Esophagus (tissue), 2 donors: ENCODE data around the gene TMEM38A. TPM values are rescaled to one million over a fixed set of nuclear protein-coding genes. Genes with fewer than 3 reads are reported as not detected.

Experiments used
- H3K27ac ChIP-seq, 2 donors: one replicate each; pipeline ENCODE4 v1.5.1; 2013; ENCODE audit warnings: low read depth in 2 of 2, mild to moderate bottlenecking in 2 of 2, inconsistent platforms in 1 of 2, low read length in 1 of 2, moderate library complexity in 1 of 2
- H3K27me3 ChIP-seq, 2 donors: one replicate each; pipeline ENCODE4 v1.6.1; 2013; ENCODE audit warnings: low read length in 2 of 2, control low read depth in 1 of 2, mild to moderate bottlenecking in 1 of 2; ENCODE audit not compliant: insufficient read depth in 2 of 2, control insufficient read depth in 1 of 2
- H3K36me3 ChIP-seq, 2 donors: one replicate each; pipeline ENCODE4 v1.6.1; 2013; ENCODE audit warnings: low read length in 1 of 2; ENCODE audit not compliant: control insufficient read depth in 2 of 2, insufficient read depth in 2 of 2
- H3K4me1 ChIP-seq, 2 donors: one replicate each; pipeline ENCODE4 v1.6.1; 2013; ENCODE audit warnings: low read length in 1 of 2; ENCODE audit not compliant: control insufficient read depth in 2 of 2, insufficient read depth in 2 of 2
- H3K4me3 ChIP-seq, 2 donors: one replicate each; pipeline ENCODE4 v1.5.1; 2013; ENCODE audit warnings: low read length in 2 of 2, mild to moderate bottlenecking in 2 of 2, low read depth in 1 of 2, moderate library complexity in 1 of 2
- H3K9me3 ChIP-seq, 2 donors: one replicate each; pipeline ENCODE4 v1.6.1; 2013; ENCODE audit warnings: mild to moderate bottlenecking in 2 of 2, low read depth in 1 of 2, low read length in 1 of 2, moderate library complexity in 1 of 2; ENCODE audit not compliant: control insufficient read depth in 2 of 2, insufficient read depth in 1 of 2
- WGBS, 2 donors: extraction: QIAGEN DNeasy Blood & Tissue Kit; methylation state at CpG; one replicate each; pipeline ENCODE4 v1.1.7; 2013; 5-methylcytosine and 5-hydroxymethylcytosine counted together
- polyA plus RNA-seq, 2 donors: library from polyadenylated mRNA; stranded (reverse); fragments of 200-250 nt; gene quantifications; one replicate each; pipeline ENCODE4 v1.2.3, GENCODE V29; 2013
- donor health status: healthy with polysubstance abuse.
- donor health status: Bipolar disorder and iron deficiency.

TMEM38A gene
- polyA plus RNA-seq, 2 donors, result 1.3 to 2.6 TPM

GRCh38 chr19:16621165-16621800 is 39.7 kb upstream of the TMEM38A start:
- Histone ChIP-seq H3K4me3 (no peak overlapping the region), H3K27ac (no peak overlapping the region), H3K9me3 (no peaks in the 10 kb centered on the region), H3K4me1 (peaks cover 15% of the 10 kb centered on the region in 2 donors), H3K27me3 (no peaks in the 10 kb centered on the region), H3K36me3 (peaks cover 0 to 8% of the 10 kb centered on the region in 2 donors)
- WGBS, 2 donors, result 76 to 79% methylated on average over 7 of the region's 7 CpGs

DNA sequence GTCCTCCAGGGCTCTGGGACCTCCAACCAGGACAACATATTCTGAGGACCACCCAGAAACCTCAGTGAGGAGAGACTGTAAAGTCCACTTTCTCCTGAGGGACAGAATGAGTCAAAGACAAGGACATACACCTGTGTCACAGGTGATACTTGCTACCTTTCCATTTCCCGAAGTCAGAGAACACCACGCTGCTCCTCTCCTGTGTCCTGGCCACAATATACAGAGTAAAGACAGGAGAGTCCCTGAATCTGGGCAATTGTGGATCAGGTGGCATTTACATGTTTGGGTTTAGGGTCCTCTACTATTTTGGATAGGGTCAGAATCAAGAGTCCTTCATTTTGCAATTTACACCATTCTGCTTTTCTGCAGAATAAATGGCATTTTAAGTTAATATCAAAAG is 37.9 kb upstream of the TMEM38A start:
- H3K9me3 ChIP-seq, result no peaks in the 10 kb centered on the region
- no peaks in the 10 kb centered on the region for H3K27me3 ChIP-seq
- H3K27ac ChIP-seq, result no peak overlapping the region
- 93 to 95% methylated on average over 2 of the region's 2 CpGs for WGBS, 2 donors
- peaks cover 15 to 16% of the 10 kb centered on the region in 2 donors for H3K4me1 ChIP-seq
- no peak overlapping the region for H3K4me3 ChIP-seq
- H3K36me3 ChIP-seq, result peaks cover 0 to 8% of the 10 kb centered on the region in 2 donors

GRCh38 chr19:16623576-16623975 is 37.4 kb upstream of the TMEM38A start:
- peaks cover 0 to 8% of the 10 kb centered on the region in 2 donors for H3K36me3 ChIP-seq
- 75 to 79% methylated on average over 6 of the region's 6 CpGs for WGBS, 2 donors
- no peaks in the 10 kb centered on the region for H3K27me3 ChIP-seq
- no peak overlapping the region for H3K27ac ChIP-seq
- peaks cover 15 to 16% of the 10 kb centered on the region in 2 donors for H3K4me1 ChIP-seq
- no peak overlapping the region for H3K4me3 ChIP-seq
- no peaks in the 10 kb centered on the region for H3K9me3 ChIP-seq

DNA sequence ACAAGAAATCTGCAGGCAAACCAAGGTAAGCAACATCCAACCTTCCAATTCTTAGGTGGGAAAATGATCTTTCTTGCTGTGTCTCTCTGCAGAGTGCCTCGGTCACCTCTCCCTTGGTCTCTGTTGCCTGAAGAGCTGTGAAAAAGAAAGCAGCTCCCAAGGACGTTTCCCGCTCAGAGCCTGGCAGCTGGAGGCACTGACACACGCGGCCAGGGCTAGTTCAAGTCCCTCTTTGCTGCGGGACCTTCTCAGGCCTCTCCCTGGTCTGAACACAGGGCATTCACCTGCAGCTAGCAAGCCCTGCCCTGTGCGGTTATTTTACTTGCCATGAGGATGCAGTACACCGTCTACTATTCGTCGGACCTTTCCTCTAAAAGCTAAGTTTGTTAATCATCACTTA is 36.7 kb upstream of the TMEM38A start:
- Histone ChIP-seq H3K9me3 (no peaks in the 10 kb centered on the region), H3K27me3 (no peaks in the 10 kb centered on the region), H3K4me3 (no peak overlapping the region), H3K4me1 (peaks cover 9 to 16% of the 10 kb centered on the region in 2 donors), H3K27ac (no peak overlapping the region), H3K36me3 (peaks cover 0 to 8% of the 10 kb centered on the region in 2 donors)
- 67 to 82% methylated on average over 10 of the region's 10 CpGs for WGBS, 2 donors

GRCh38 chr19:16625163-16625958 is 35.6 kb upstream of the TMEM38A start:
- no peaks in the 10 kb centered on the region for H3K9me3 ChIP-seq
- no peak overlapping the region for H3K27ac ChIP-seq
- H3K4me3 ChIP-seq, result no peak overlapping the region
- WGBS, 2 donors, result 64 to 74% methylated on average over 16 of the region's 16 CpGs
- H3K36me3 ChIP-seq, result peaks cover 0 to 8% of the 10 kb centered on the region in 2 donors
- peaks cover 2 to 5% of the 10 kb centered on the region in 2 donors for H3K4me1 ChIP-seq
- no peaks in the 10 kb centered on the region for H3K27me3 ChIP-seq

DNA sequence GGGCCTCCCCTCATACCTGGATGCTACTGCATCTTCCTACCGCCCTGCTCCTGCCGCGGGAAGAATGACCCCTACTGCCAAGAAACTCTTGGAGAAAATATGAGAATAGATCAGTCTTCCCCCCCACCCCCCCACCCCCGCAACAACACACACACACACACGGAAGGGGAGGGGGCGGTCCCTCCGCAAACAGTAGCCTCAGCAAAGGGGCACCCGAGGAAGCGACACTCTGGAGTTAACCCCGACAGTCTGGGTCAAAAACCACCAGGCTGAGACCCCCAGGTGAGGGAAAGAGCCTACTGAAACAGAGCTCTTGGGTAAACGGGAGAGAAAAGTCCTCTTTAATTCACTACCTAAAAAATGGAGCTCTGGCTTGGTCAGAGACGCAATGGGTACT is 34.1 kb upstream of the TMEM38A start:
- Histone ChIP-seq H3K4me3 (peak overlapping the region; percentile 95 to 97), H3K4me1 (peaks cover 2 to 5% of the 10 kb centered on the region in 2 donors)
- WGBS, 2 donors, result 2% methylated on average over 12 of the region's 12 CpGs

DNA sequence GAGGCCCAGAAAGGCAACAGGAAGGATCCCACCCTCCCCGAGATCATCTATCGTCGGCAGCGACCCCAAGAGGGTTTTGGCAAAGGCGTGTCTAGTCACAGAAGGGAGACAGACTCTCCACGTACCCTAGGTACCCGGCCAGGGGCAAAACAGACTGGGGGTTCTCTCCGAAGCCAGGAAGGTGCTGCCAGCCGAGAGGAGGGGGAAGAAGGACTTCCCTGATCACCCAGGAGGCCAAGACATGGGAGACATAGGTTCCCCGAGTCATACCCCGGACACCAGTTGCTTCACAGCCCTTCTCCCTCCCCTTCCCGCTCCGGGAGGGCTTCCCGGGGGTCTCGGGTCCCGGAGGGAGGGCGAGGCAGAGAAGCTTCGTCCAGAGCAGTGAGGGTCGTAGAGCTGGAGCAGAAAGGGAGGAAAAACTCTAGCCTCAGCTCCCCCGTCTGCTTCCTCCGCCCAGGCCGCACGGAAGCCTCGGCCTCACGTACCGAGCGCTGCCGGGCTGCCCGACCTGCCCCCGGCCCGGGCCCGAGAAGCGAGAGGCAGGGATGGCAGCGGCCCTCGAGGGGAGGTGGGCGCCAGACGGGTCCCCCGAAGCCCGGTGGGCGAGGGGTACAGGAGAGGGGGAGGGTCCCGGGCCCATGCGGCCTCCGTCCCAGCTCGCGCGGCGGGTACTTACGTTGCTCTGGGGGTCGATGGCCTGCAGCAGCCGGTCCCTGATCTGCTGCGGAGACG is 33.6 kb upstream of the TMEM38A start:
- H3K4me3 ChIP-seq, result peak overlapping the region; percentile 95 to 97
- WGBS, 2 donors, result 0 to 1% methylated on average over 39 to 52 of the region's 52 CpGs
- H3K27me3 ChIP-seq, result no peaks in the 10 kb centered on the region
- H3K27ac ChIP-seq, result peak overlapping the region; percentile 78 to 81
- H3K36me3 ChIP-seq, result peaks cover 5 to 8% of the 10 kb centered on the region in 2 donors
- no peaks in the 10 kb centered on the region for H3K9me3 ChIP-seq
- peaks cover 2 to 4% of the 10 kb centered on the region in 2 donors for H3K4me1 ChIP-seq

More for the DNA sequence above, 34.1 kb upstream of the TMEM38A start:
- Histone ChIP-seq H3K27ac (peak overlapping the region; percentile 35 to 78), H3K27me3 (no peaks in the 10 kb centered on the region), H3K36me3 (peaks cover 5 to 8% of the 10 kb centered on the region in 2 donors), H3K9me3 (no peaks in the 10 kb centered on the region)

DNA sequence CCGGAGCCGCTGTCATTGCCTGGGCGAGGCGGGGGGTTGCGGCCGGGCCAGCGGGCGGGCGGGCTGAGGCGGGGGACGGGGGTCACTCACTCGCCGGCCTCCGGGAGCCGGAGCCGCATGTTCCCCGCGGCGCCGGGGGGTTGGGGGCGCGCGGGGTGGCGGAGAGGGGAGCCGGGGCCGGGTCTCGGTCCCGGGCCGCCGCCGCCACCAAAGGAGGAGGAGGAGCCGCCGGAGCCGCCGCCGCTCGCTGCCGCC is 33.1 kb upstream of the TMEM38A start:
- peaks cover 2 to 4% of the 10 kb centered on the region in 2 donors for H3K4me1 ChIP-seq
- peaks cover 5 to 9% of the 10 kb centered on the region in 2 donors for H3K36me3 ChIP-seq
- H3K9me3 ChIP-seq, result no peaks in the 10 kb centered on the region
- H3K27ac ChIP-seq, result peak overlapping the region; percentile 78 to 81
- no peaks in the 10 kb centered on the region for H3K27me3 ChIP-seq
- peak overlapping the region; percentile 95 to 97 for H3K4me3 ChIP-seq
- 1% methylated on average over 18 to 38 of the region's 38 CpGs for WGBS, 2 donors

GRCh38 chr19:16628183-16628983 is 32.6 kb upstream of the TMEM38A start, which contains the start of gene MED26:
Gene MED26, minus strand, starts transcription at chr19:16628204. Its CDS starts 261 bp downstream, at chr19:16627943.
- Histone ChIP-seq H3K4me1 (peaks cover 2 to 4% of the 10 kb centered on the region in 2 donors), H3K9me3 (no peaks in the 10 kb centered on the region), H3K27me3 (no peaks in the 10 kb centered on the region), H3K27ac (peak within 1 kb of the TSS; percentile 96 to 98), H3K36me3 (peaks cover 5 to 9% of the 10 kb centered on the region in 2 donors), H3K4me3 (peak within 1 kb of the TSS; percentile 95 to 97)
- 0% methylated on average over 95 to 98 of the region's 98 CpGs for WGBS, 2 donors
